ENCODE results near the gene KRTAP16-1. TPM values are rescaled to one million over a fixed set of nuclear protein-coding genes. Genes with fewer than 3 reads are reported as not detected.
A peak's percentile ranks its signal among the peaks of the same experiment; 100 is the strongest.

The KRTAP16-1 gene
- total RNA-seq, 2 experiments from 2014 or later, result 0.15 TPM; not detected in 1

GRCh38 chr17:41326173-41327145, 17.4 kb upstream of the KRTAP16-1 start:
- Mint-ChIP-seq H3K27me3 (ENCODE audit: low read depth) (no peaks in the 10 kb centered on the region), H3K36me3 (ENCODE audit: low read depth) (no peaks in the 10 kb centered on the region), H3K4me1 (ENCODE audit: low read depth) (peaks cover 43% of the 10 kb centered on the region), H3K27ac (no peak overlapping the region), H3K9me3 (no peaks in the 10 kb centered on the region), H3K4me3 (no peak overlapping the region)
- intact Hi-C loops (cut with micrococcal nuclease), result loop anchor here (1.0 kb wide), 1 partner anchor 417 kb away; no protein-coding TSS in a partner anchor
- no peak for DNase-seq
- CTCF ChIA-PET, result no interaction called here

- intact Hi-C loops (cut with micrococcal nuclease), result loop anchor here (1.0 kb wide), 1 partner anchor 416 kb away; no protein-coding TSS in a partner anchor
- no peaks in the 10 kb centered on the region for H3K36me3 Mint-ChIP-seq (ENCODE audit: low read depth)
- H3K27me3 Mint-ChIP-seq (ENCODE audit: low read depth), result no peaks in the 10 kb centered on the region
- H3K4me3 Mint-ChIP-seq, result no peak overlapping the region
- no peak overlapping the region for H3K27ac Mint-ChIP-seq
- peaks cover 4% of the 10 kb centered on the region for H3K9me3 Mint-ChIP-seq
- DNase-seq, result no peak
- peaks cover 43% of the 10 kb centered on the region for H3K4me1 Mint-ChIP-seq (ENCODE audit: low read depth)
- CTCF ChIA-PET, result no interaction called here
Observed at GRCh38 chr17:41325611-41326010, 16.5 kb upstream of the KRTAP16-1 start.

GRCh38 chr17:41325126-41325525, 16.0 kb upstream of the KRTAP16-1 start:
- Mint-ChIP-seq H3K9me3 (peaks cover 7% of the 10 kb centered on the region), H3K27ac (no peak overlapping the region), H3K4me3 (no peak overlapping the region), H3K27me3 (ENCODE audit: low read depth) (no peaks in the 10 kb centered on the region), H3K36me3 (ENCODE audit: low read depth) (no peaks in the 10 kb centered on the region), H3K4me1 (ENCODE audit: low read depth) (peaks cover 43% of the 10 kb centered on the region)
- CTCF ChIA-PET, result no interaction called here
- intact Hi-C loops (cut with micrococcal nuclease), result no loop called here
- no peak for DNase-seq

- CTCF ChIA-PET, result no interaction called here
- Mint-ChIP-seq H3K4me1 (ENCODE audit: low read depth) (peaks cover 43% of the 10 kb centered on the region), H3K4me3 (no peak overlapping the region), H3K9me3 (peaks cover 14% of the 10 kb centered on the region), H3K27me3 (ENCODE audit: low read depth) (no peaks in the 10 kb centered on the region), H3K27ac (no peak overlapping the region), H3K36me3 (ENCODE audit: low read depth) (no peaks in the 10 kb centered on the region)
- intact Hi-C loops (cut with micrococcal nuclease), result loop anchor here (5.0 kb wide), 5 partner anchors 223 to 702 kb away; no protein-coding TSS in a partner anchor
- peak; percentile 53 for DNase-seq
Observed at GRCh38 chr17:41324180-41325075, 15.3 kb upstream of the KRTAP16-1 start.

- Mint-ChIP-seq H3K27me3 (ENCODE audit: low read depth) (no peaks in the 10 kb centered on the region), H3K27ac (no peak overlapping the region), H3K9me3 (peaks cover 15% of the 10 kb centered on the region), H3K36me3 (ENCODE audit: low read depth) (no peaks in the 10 kb centered on the region), H3K4me3 (no peak overlapping the region), H3K4me1 (ENCODE audit: low read depth) (peaks cover 40% of the 10 kb centered on the region)
- DNase-seq, result no peak
- intact Hi-C loops (cut with micrococcal nuclease), result loop anchor here (1.0 to 5.0 kb wide), 8 partner anchors 173 to 701 kb away; no protein-coding TSS in a partner anchor
- CTCF ChIA-PET, result interaction anchor here (0.8 to 2.2 kb wide), 26 partner anchors 9 to 406 kb away, joined by 3 to 14 read pairs (median 3); partner anchors contain the start of genes KRTAP16-1 and KRTAP29-1
Observed at GRCh38 chr17:41322903-41323895, 14.1 kb upstream of the KRTAP16-1 start.

- no peaks in the 10 kb centered on the region for H3K36me3 Mint-ChIP-seq (ENCODE audit: low read depth)
- intact Hi-C loops (cut with micrococcal nuclease), result loop anchor here (1.0 to 5.0 kb wide), 8 partner anchors 174 to 700 kb away; no protein-coding TSS in a partner anchor
- H3K9me3 Mint-ChIP-seq, result peaks cover 15% of the 10 kb centered on the region
- DNase-seq, result peak; percentile 28
- H3K27me3 Mint-ChIP-seq (ENCODE audit: low read depth), result no peaks in the 10 kb centered on the region
- peaks cover 37% of the 10 kb centered on the region for H3K4me1 Mint-ChIP-seq (ENCODE audit: low read depth)
- no peak overlapping the region for H3K27ac Mint-ChIP-seq
- CTCF ChIA-PET, result interaction anchor here (0.6 to 2.2 kb wide), 31 partner anchors 8 to 444 kb away, joined by 3 to 14 read pairs (median 3); partner anchors contain the start of genes KRTAP16-1 and KRTAP29-1
- H3K4me3 Mint-ChIP-seq, result no peak overlapping the region
Observed at GRCh38 chr17:41322094-41322902, 13.2 kb upstream of the KRTAP16-1 start.

GRCh38 chr17:41318231-41318630, 9.1 kb upstream of the KRTAP16-1 start:
- Mint-ChIP-seq H3K36me3 (ENCODE audit: low read depth) (no peaks in the 10 kb centered on the region), H3K9me3 (peaks cover 15% of the 10 kb centered on the region)

GRCh38 chr17:41315814-41316445, 6.8 kb upstream of the KRTAP16-1 start:
- no peak overlapping the region for H3K27ac Mint-ChIP-seq
- intact Hi-C loops (cut with micrococcal nuclease), result no loop called here
- DNase-seq, result no peak
- CTCF ChIA-PET, result no interaction called here
- H3K4me3 Mint-ChIP-seq, result no peak overlapping the region
- H3K27me3 Mint-ChIP-seq (ENCODE audit: low read depth), result no peaks in the 10 kb centered on the region
- H3K4me1 Mint-ChIP-seq (ENCODE audit: low read depth), result peaks cover 3% of the 10 kb centered on the region
- H3K36me3 Mint-ChIP-seq (ENCODE audit: low read depth), result no peaks in the 10 kb centered on the region
- H3K9me3 Mint-ChIP-seq, result peaks cover 14% of the 10 kb centered on the region

More at GRCh38 chr17:41318231-41318630, 9.1 kb upstream of the KRTAP16-1 start:
- Mint-ChIP-seq H3K27me3 (ENCODE audit: low read depth) (no peaks in the 10 kb centered on the region), H3K4me3 (no peak overlapping the region), H3K27ac (no peak overlapping the region), H3K4me1 (ENCODE audit: low read depth) (peaks cover 6% of the 10 kb centered on the region)
- CTCF ChIA-PET, result no interaction called here
- intact Hi-C loops (cut with micrococcal nuclease), result no loop called here
- no peak for DNase-seq

GRCh38 chr17:41315204-41315794, 6.2 kb upstream of the KRTAP16-1 start, which contains the start of gene KRTAP17-1:
Gene KRTAP17-1 (minus strand): TSS chr17:41315710. CDS start chr17:41315650, 60 bp downstream.
- intact Hi-C loops (cut with micrococcal nuclease), result no loop called here
- H3K27ac Mint-ChIP-seq, result no peak within 1 kb of the TSS
- H3K9me3 Mint-ChIP-seq, result peaks cover 9% of the 10 kb centered on the region
- no peak for DNase-seq
- no peaks in the 10 kb centered on the region for H3K36me3 Mint-ChIP-seq (ENCODE audit: low read depth)
- H3K4me3 Mint-ChIP-seq, result no peak within 1 kb of the TSS
- H3K4me1 Mint-ChIP-seq (ENCODE audit: low read depth), result peaks cover 10% of the 10 kb centered on the region
- H3K27me3 Mint-ChIP-seq (ENCODE audit: low read depth), result no peaks in the 10 kb centered on the region
- CTCF ChIA-PET, result interaction anchor here (0.6 to 1.4 kb wide), 3 partner anchors 14 to 348 kb away, joined by 3 to 4 read pairs (median 3); no protein-coding TSS in a partner anchor

- Mint-ChIP-seq H3K9me3 (no peaks in the 10 kb centered on the region), H3K27me3 (ENCODE audit: low read depth) (no peaks in the 10 kb centered on the region), H3K4me1 (ENCODE audit: low read depth) (peaks cover 47% of the 10 kb centered on the region), H3K27ac (no peak overlapping the region), H3K36me3 (ENCODE audit: low read depth) (no peaks in the 10 kb centered on the region), H3K4me3 (no peak overlapping the region)
- DNase-seq, result no peak
- intact Hi-C loops (cut with micrococcal nuclease), result no loop called here
- CTCF ChIA-PET, result interaction anchor here (0.6 to 1.0 kb wide), 2 partner anchors 12 to 223 kb away, joined by 3 to 5 read pairs; no protein-coding TSS in a partner anchor
Observed at GRCh38 chr17:41311111-41311510, 2.0 kb upstream of the KRTAP16-1 start.

All from activated naive CD4-positive, alpha-beta T cell treated with anti-CD3 and anti-CD28 coated beads for 36 hours (primary cell).